Prostate gland (tissue), 2 donors: Measurements from ENCODE around the gene GALNTL6. TPM values are rescaled to one million over a fixed set of nuclear protein-coding genes. Genes with fewer than 3 reads are reported as not detected.

Source experiments
- DNase-seq: peaks from one replicate; pipeline ENCODE4 v3.0.0-alpha.2; 2019; ENCODE audit warnings: low spot score
- H3K27ac ChIP-seq, 2 donors: fragments of 200-600 bp; sonication (generic); 2 replicates each; pipeline ENCODE4 v1.5.1; 2017 to 2019
- H3K27me3 ChIP-seq: fragments of 200-600 bp; sonication (generic); replicated peaks from 2 replicates; pipeline ENCODE4 v1.5.1; 2019; ENCODE audit not compliant: insufficient read depth
- H3K36me3 ChIP-seq, 2 donors: fragments of 200-600 bp; sonication (generic); 1 replicate in 1 of 2; 2 replicates in 1 of 2; pipeline versions ENCODE4 v1.5.1 to v1.8.1; 2017 to 2019
- H3K4me1 ChIP-seq: fragments of 200-600 bp; sonication (generic); replicated peaks from 2 replicates; pipeline ENCODE4 v1.5.1; 2019
- H3K4me3 ChIP-seq, 2 donors: fragments of 200-600 bp; sonication (generic); 2 replicates each; pipeline ENCODE4 v1.5.1; 2017 to 2019
- H3K9me3 ChIP-seq: fragments of 200-600 bp; sonication (generic); 2 replicates; pipeline ENCODE4 v1.5.1; 2017
- POLR2A ChIP-seq: fragments of 450-650 bp; IDR thresholded peaks from one replicate; pipeline ENCODE4 v1.6.1; 2016; ENCODE audit warnings: antibody characterized with exemption, mild to moderate bottlenecking
- POLR2AphosphoS5 ChIP-seq: sonication (generic); formaldehyde crosslinking; IDR thresholded peaks from one replicate; pipeline ENCODE4 v1.6.1; 2017; ENCODE audit warnings: antibody characterized with exemption
- WGBS: methylation state at CpG from one replicate; pipeline ENCODE4 v1.1.5; 2018; 5-methylcytosine and 5-hydroxymethylcytosine counted together
- intact Hi-C: fragments of 100-400 bp; cut with DNase I; formaldehyde crosslinking; loops from one replicate; pipeline ENCODE4 v1.14.2; 2022
- total RNA-seq, 2 donors: library from RNA; depleted of rRNA; stranded (reverse); fragments of >200 nt; gene quantifications; one replicate each; pipeline ENCODE4 v1.1.0, GENCODE V29; 2016
- TF ChIP-seq, protein P1 (sequence below), 4 experiments: fragments of 200-600 bp in 2 of 4; fragments of 450-650 bp in 2 of 4; sonication (generic) in 2 of 4; IDR thresholded peaks; 1 replicate in 3 of 4; 2 replicates in 1 of 4; pipeline ENCODE4 v1.5.1; 2016 to 2019; ENCODE audit warnings: antibody characterized with exemption in 4 of 4, mild to moderate bottlenecking in 2 of 4, moderate library complexity in 2 of 4

The GALNTL6 gene
- total RNA-seq, 2 donors from 2014 or later = 0.23 to 0.85 TPM

DNA sequence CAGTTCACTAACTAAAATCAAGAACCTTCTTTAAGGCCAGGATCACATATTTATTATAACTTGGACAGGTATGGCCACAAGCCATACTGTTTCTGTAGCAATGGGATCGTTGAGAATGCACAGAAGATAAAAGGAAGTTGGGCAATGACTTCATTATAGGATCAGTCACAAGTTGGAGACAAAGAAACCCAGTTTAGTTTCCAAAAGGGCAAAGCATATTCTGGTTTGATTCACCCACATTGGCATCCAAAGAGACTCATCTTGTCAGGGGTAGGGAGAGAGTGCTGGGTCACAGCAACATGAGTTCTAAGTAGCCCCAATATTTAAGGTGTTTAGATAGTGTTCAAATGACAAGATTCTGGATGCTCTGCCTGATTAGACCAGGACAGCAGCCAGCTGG is 1038.3 kb downstream of the GALNTL6 start:
- no peak for DNase-seq
- no peaks in the 10 kb centered on the region for H3K9me3 ChIP-seq
- no peaks in the 10 kb centered on the region for H3K27me3 ChIP-seq
- H3K4me3 ChIP-seq = no peak overlapping the region
- TF ChIP-seq POLR2A = no peak
- TF ChIP-seq POLR2AphosphoS5 = no peak
- TF ChIP-seq, protein P1, sequence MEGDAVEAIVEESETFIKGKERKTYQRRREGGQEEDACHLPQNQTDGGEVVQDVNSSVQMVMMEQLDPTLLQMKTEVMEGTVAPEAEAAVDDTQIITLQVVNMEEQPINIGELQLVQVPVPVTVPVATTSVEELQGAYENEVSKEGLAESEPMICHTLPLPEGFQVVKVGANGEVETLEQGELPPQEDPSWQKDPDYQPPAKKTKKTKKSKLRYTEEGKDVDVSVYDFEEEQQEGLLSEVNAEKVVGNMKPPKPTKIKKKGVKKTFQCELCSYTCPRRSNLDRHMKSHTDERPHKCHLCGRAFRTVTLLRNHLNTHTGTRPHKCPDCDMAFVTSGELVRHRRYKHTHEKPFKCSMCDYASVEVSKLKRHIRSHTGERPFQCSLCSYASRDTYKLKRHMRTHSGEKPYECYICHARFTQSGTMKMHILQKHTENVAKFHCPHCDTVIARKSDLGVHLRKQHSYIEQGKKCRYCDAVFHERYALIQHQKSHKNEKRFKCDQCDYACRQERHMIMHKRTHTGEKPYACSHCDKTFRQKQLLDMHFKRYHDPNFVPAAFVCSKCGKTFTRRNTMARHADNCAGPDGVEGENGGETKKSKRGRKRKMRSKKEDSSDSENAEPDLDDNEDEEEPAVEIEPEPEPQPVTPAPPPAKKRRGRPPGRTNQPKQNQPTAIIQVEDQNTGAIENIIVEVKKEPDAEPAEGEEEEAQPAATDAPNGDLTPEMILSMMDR (IDR thresholded peaks at IDR 0.05) = no peak
- H3K36me3 ChIP-seq = no peaks in the 10 kb centered on the region
- intact Hi-C loops = no loop called here
- 74% methylated on average over 1 of the region's 1 CpG for WGBS
- H3K27ac ChIP-seq = no peak overlapping the region
- H3K4me1 ChIP-seq = no peaks in the 10 kb centered on the region

DNA sequence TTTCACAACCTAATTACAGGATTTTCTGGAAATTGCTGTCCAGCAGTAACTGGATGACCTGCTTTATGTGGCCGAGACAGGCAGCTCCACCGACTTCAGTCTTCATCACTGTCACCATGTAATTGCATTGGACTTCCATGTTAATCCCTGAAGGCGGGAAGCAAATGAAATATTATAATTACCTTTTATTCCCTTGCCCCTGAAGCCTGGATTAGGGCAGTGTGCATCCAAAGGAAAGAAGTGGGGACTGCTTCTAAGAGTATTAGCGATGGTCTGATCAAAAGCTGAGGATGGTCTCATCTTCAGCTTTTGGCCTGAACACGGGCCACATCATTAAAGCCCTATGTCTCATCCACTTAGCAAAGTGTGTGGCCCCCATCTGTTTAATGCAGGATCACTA is 1043.8 kb downstream of the GALNTL6 start:
- TF ChIP-seq, protein P1 (IDR thresholded peaks at IDR 0.05) = no peak
- no peak for TF ChIP-seq POLR2AphosphoS5
- TF ChIP-seq POLR2A = no peak

DNA sequence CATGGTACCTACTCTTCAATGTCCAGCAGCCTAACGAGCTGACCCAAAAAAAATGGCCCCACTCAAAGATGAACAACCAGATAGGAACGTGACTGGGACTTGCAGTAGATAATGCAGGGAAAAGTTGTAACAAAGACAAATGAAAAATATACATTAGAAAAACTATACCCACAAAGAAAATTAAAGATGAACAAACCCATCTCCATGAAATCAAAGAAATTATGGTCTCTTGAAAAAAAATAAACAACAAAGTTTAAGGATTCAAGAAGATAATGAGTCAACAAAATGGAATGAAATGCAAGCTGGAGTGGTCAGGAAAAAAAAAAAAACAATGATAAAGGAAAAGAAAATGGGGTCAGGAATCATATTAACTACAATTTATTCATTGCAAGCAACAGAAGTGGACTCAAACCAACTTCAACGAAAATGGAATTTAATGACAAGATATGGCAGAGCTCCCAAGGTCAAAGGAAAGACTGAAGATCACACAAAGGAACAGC is 1045.6 kb downstream of the GALNTL6 start:
- no peak overlapping the region for H3K27ac ChIP-seq
- no peak for DNase-seq
- 84% methylated on average over 3 of the region's 3 CpGs for WGBS
- H3K4me1 ChIP-seq = no peaks in the 10 kb centered on the region
- no peaks in the 10 kb centered on the region for H3K9me3 ChIP-seq
- intact Hi-C loops = no loop called here
- no peaks in the 10 kb centered on the region for H3K36me3 ChIP-seq
- TF ChIP-seq POLR2A (no peak), POLR2AphosphoS5 (no peak)
- TF ChIP-seq, protein P1 (IDR thresholded peaks at IDR 0.05) = no peak
- H3K4me3 ChIP-seq = no peak overlapping the region
- no peaks in the 10 kb centered on the region for H3K27me3 ChIP-seq

More for the DNA sequence above, 1043.8 kb downstream of the GALNTL6 start:
- Histone ChIP-seq H3K27me3 (no peaks in the 10 kb centered on the region), H3K9me3 (no peaks in the 10 kb centered on the region), H3K27ac (no peak overlapping the region), H3K4me1 (no peaks in the 10 kb centered on the region), H3K4me3 (no peak overlapping the region), H3K36me3 (no peaks in the 10 kb centered on the region)
- 85% methylated on average over 5 of the region's 5 CpGs for WGBS
- intact Hi-C loops = no loop called here
- DNase-seq = no peak

DNA sequence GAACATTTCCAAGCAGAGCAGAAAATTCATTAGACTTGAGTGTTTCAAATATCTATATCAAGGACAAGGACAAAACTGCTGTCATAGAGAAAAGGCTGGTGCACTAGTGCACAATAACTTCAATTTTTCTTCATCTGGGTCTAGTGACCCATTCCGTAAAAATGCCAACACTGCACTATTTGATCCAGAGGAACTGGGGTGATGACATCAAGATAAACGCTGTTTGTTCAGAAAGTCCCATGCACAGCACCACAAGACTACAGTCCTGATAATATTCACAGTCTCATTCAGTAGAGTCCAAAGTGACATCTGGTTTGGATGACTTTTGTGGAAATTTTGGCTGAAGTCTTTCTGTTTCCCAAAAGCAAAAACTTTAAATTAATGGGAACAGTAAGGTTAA is 1051.9 kb downstream of the GALNTL6 start:
- TF ChIP-seq, protein P1 (IDR thresholded peaks at IDR 0.05) = no peak
- no peak for TF ChIP-seq POLR2AphosphoS5
- TF ChIP-seq POLR2A = no peak
- DNase-seq = no peak
- 49% methylated on average over 2 of the region's 2 CpGs for WGBS
- no peaks in the 10 kb centered on the region for H3K9me3 ChIP-seq
- no peak overlapping the region for H3K27ac ChIP-seq
- H3K4me1 ChIP-seq = no peaks in the 10 kb centered on the region
- intact Hi-C loops = no loop called here
- no peaks in the 10 kb centered on the region for H3K36me3 ChIP-seq
- H3K27me3 ChIP-seq = no peaks in the 10 kb centered on the region
- no peak overlapping the region for H3K4me3 ChIP-seq

DNA sequence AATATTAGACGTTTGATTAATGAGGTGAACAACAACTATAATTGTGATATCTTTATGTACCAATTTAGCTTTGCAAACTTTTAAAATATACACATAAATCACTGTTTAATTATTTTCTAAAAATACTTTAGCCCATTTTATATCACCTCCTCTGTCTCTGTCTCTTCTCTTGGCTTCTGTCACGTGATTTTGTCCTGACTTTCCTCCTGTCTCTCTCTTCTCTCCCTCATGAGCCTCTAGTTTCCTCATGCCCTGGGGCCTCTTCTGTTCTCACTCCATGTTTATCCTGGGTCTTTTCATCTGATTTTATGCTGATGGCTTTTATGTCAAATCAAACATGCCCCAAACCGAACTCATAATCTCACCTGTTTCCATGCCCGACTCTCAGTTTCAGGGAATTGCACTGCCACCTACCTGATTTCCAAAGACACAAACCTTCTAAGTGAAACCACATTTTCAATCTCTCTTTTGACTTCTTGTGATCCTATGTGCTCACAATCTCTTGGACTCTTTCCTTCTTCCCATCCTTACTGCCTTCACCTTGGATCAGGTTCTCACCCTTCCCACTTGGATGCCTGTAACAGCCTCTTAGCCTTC is 1052.4 kb downstream of the GALNTL6 start:
- Histone ChIP-seq H3K27ac (no peak overlapping the region), H3K36me3 (no peaks in the 10 kb centered on the region), H3K27me3 (no peaks in the 10 kb centered on the region), H3K4me1 (no peaks in the 10 kb centered on the region), H3K4me3 (no peak overlapping the region), H3K9me3 (no peaks in the 10 kb centered on the region)
- 21% methylated on average over 4 of the region's 4 CpGs for WGBS
- no peak for TF ChIP-seq POLR2A
- TF ChIP-seq, protein P1 (IDR thresholded peaks at IDR 0.05) = no peak
- no peak for TF ChIP-seq POLR2AphosphoS5
- DNase-seq = no peak
- intact Hi-C loops = no loop called here
